ENCODE measurements around the gene MED27. TPM values are rescaled to one million over a fixed set of nuclear protein-coding genes. Genes with fewer than 3 reads are reported as not detected.

The MED27 gene
- total and polyA plus RNA-seq, 2 experiments from 2014 or later = 21.4 to 41.1 TPM

GRCh38 chr9:131889437-131890251 lies 190.0 kb downstream of the MED27 start:
- H3K36me3 ChIP-seq (ENCODE audit: low read depth) = no peaks in the 10 kb centered on the region
- H3K4me1 ChIP-seq (ENCODE audit: insufficient read depth) = no peaks in the 10 kb centered on the region
- no peaks in the 10 kb centered on the region for H3K9me2 ChIP-seq (ENCODE audit: insufficient read depth)
- H3K79me2 ChIP-seq (ENCODE audit: insufficient read depth) = no peaks in the 10 kb centered on the region
- H3K9ac ChIP-seq = no peak overlapping the region
- H3K9me3 ChIP-seq (ENCODE audit: low read depth) = no peaks in the 10 kb centered on the region
- in situ Hi-C loops (cut with MboI) = no loop called here
- H3K4me3 ChIP-seq = no peak overlapping the region
- no peaks in the 10 kb centered on the region for H3K27me3 ChIP-seq (replicated peaks; ENCODE audit: insufficient read depth)
- 88 to 89% methylated on average over 11 of the region's 11 CpGs for WGBS, 2 experiments (ENCODE audit: low coverage in 1 of 2, low lambda C conversion rate in 2 of 2, missing lambda C conversion rate in 2 of 2)
- H2AFZ ChIP-seq = no peak overlapping the region
- 0 out of 2 replicates have a peak, but pooled peaks cover 5% of the 10 kb centered on the region for H4K20me1 ChIP-seq (ENCODE audit: insufficient read depth)
- no peak for DNase-seq
- no peak for TF ChIP-seq EZH2phosphoT487 (IDR thresholded peaks at IDR 0.05; ENCODE audit: insufficient read depth, low read depth)
- TF ChIP-seq EZH2 (IDR thresholded peaks at IDR 0.05; ENCODE audit: insufficient read depth, poor library complexity, severe bottlenecking) = no peak
- H3K4me2 ChIP-seq (ENCODE audit: unreplicated experiment) = no peak overlapping the region
- no peak overlapping the region for H3K27ac ChIP-seq
- no peaks in the 10 kb centered on the region for H3F3A ChIP-seq (ENCODE audit: insufficient read depth)

GRCh38 chr9:131888923-131889322 lies 190.7 kb downstream of the MED27 start:
- no peaks in the 10 kb centered on the region for H3K9me3 ChIP-seq (ENCODE audit: low read depth)
- 0 out of 2 replicates have a peak, but pooled peaks cover 5% of the 10 kb centered on the region for H4K20me1 ChIP-seq (ENCODE audit: insufficient read depth)
- no peak overlapping the region for H2AFZ ChIP-seq
- no peaks in the 10 kb centered on the region for H3K4me1 ChIP-seq (ENCODE audit: insufficient read depth)
- no peaks in the 10 kb centered on the region for H3K27me3 ChIP-seq (replicated peaks; ENCODE audit: insufficient read depth)
- H3K27ac ChIP-seq = no peak overlapping the region
- no peaks in the 10 kb centered on the region for H3K36me3 ChIP-seq (ENCODE audit: low read depth)
- H3K79me2 ChIP-seq (ENCODE audit: insufficient read depth) = no peaks in the 10 kb centered on the region
- no peak overlapping the region for H3K4me2 ChIP-seq (ENCODE audit: unreplicated experiment)
- H3K4me3 ChIP-seq = no peak overlapping the region
- no peaks in the 10 kb centered on the region for H3K9me2 ChIP-seq (ENCODE audit: insufficient read depth)
- TF ChIP-seq EZH2phosphoT487 (IDR thresholded peaks at IDR 0.05; ENCODE audit: insufficient read depth, low read depth) (no peak), EZH2 (IDR thresholded peaks at IDR 0.05; ENCODE audit: insufficient read depth, poor library complexity, severe bottlenecking) (no peak)
- in situ Hi-C loops (cut with MboI) = no loop called here
- no peak overlapping the region for H3K9ac ChIP-seq
- DNase-seq = no peak
- 96 to 97% methylated on average over 2 of the region's 2 CpGs for WGBS, 2 experiments (ENCODE audit: low coverage in 1 of 2, low lambda C conversion rate in 2 of 2, missing lambda C conversion rate in 2 of 2)
- H3F3A ChIP-seq (ENCODE audit: insufficient read depth) = no peaks in the 10 kb centered on the region

- no peaks in the 10 kb centered on the region for H3K36me3 ChIP-seq (ENCODE audit: low read depth)
- H3K9ac ChIP-seq = no peak overlapping the region
- no peak overlapping the region for H3K27ac ChIP-seq
- WGBS, 2 experiments (ENCODE audit: low coverage in 1 of 2, low lambda C conversion rate in 2 of 2, missing lambda C conversion rate in 2 of 2) = 98 to 100% methylated on average over 2 of the region's 2 CpGs
- H3K79me2 ChIP-seq (ENCODE audit: insufficient read depth) = no peaks in the 10 kb centered on the region
- in situ Hi-C loops (cut with MboI) = no loop called here
- H3K4me3 ChIP-seq = no peak overlapping the region
- no peaks in the 10 kb centered on the region for H3F3A ChIP-seq (ENCODE audit: insufficient read depth)
- H3K27me3 ChIP-seq (replicated peaks; ENCODE audit: insufficient read depth) = no peaks in the 10 kb centered on the region
- 0 out of 2 replicates have a peak, but pooled peaks cover 5% of the 10 kb centered on the region for H4K20me1 ChIP-seq (ENCODE audit: insufficient read depth)
- no peak for TF ChIP-seq EZH2 (IDR thresholded peaks at IDR 0.05; ENCODE audit: insufficient read depth, poor library complexity, severe bottlenecking)
- no peak for TF ChIP-seq EZH2phosphoT487 (IDR thresholded peaks at IDR 0.05; ENCODE audit: insufficient read depth, low read depth)
- H2AFZ ChIP-seq = no peak overlapping the region
- no peaks in the 10 kb centered on the region for H3K9me3 ChIP-seq (ENCODE audit: low read depth)
- H3K9me2 ChIP-seq (ENCODE audit: insufficient read depth) = no peaks in the 10 kb centered on the region
- no peaks in the 10 kb centered on the region for H3K4me1 ChIP-seq (ENCODE audit: insufficient read depth)
- H3K4me2 ChIP-seq (ENCODE audit: unreplicated experiment) = no peak overlapping the region
- no peak for DNase-seq
These were observed 192.0 kb downstream of the MED27 start for GRCh38 chr9:131887680-131888079.

- H3K9me2 ChIP-seq (ENCODE audit: insufficient read depth) = no peaks in the 10 kb centered on the region
- DNase-seq = no peak
- H3K4me1 ChIP-seq (ENCODE audit: insufficient read depth) = no peaks in the 10 kb centered on the region
- H3K9ac ChIP-seq = no peak overlapping the region
- TF ChIP-seq EZH2phosphoT487 (IDR thresholded peaks at IDR 0.05; ENCODE audit: insufficient read depth, low read depth) (no peak), EZH2 (IDR thresholded peaks at IDR 0.05; ENCODE audit: insufficient read depth, poor library complexity, severe bottlenecking) (no peak)
- H3K79me2 ChIP-seq (ENCODE audit: insufficient read depth) = no peaks in the 10 kb centered on the region
- H3K36me3 ChIP-seq (ENCODE audit: low read depth) = no peaks in the 10 kb centered on the region
- in situ Hi-C loops (cut with MboI) = no loop called here
- H3F3A ChIP-seq (ENCODE audit: insufficient read depth) = no peaks in the 10 kb centered on the region
- 19 to 29% methylated on average over 2 of the region's 2 CpGs for WGBS, 2 experiments (ENCODE audit: low coverage in 1 of 2, low lambda C conversion rate in 2 of 2, missing lambda C conversion rate in 2 of 2)
- H3K4me2 ChIP-seq (ENCODE audit: unreplicated experiment) = no peak overlapping the region
- no peak overlapping the region for H3K27ac ChIP-seq
- H3K9me3 ChIP-seq (ENCODE audit: low read depth) = no peaks in the 10 kb centered on the region
- no peaks in the 10 kb centered on the region for H3K27me3 ChIP-seq (replicated peaks; ENCODE audit: insufficient read depth)
- 0 out of 2 replicates have a peak, but pooled peaks cover 5% of the 10 kb centered on the region for H4K20me1 ChIP-seq (ENCODE audit: insufficient read depth)
- H3K4me3 ChIP-seq = no peak overlapping the region
- no peak overlapping the region for H2AFZ ChIP-seq
These were observed 192.8 kb downstream of the MED27 start for GRCh38 chr9:131886826-131887225.
